GM13976 (cell line): ENCODE data around the gene COL17A1.

Experiments used
- DNase-seq: peaks from one replicate; pipeline ENCODE4 v3.0.0; 2012; ENCODE audit warnings: low spot score
- CTCF ChIP-seq: IDR thresholded peaks from 2 replicates; pipeline ENCODE4 v1.5.1; 2012; ENCODE audit warnings: borderline replicate concordance, mild to moderate bottlenecking; ENCODE audit not compliant: insufficient read depth; ENCODE audit errors: extremely low read depth, missing control alignments, control extremely low read depth
- in situ Hi-C: fragments of 300-500 bp; cut with MboI; formaldehyde crosslinking; loops from one replicate; pipeline ENCODE4 v1.12.0; 2022; ENCODE audit warnings: low sequenced_read_pairs, mixed read lengths, inconsistent platforms; ENCODE audit not compliant: unreplicated experiment

COL17A1 gene

GRCh38 chr10:104037261-104037951, 48.3 kb downstream of the COL17A1 start:
- in situ Hi-C loops = no loop called here
- no peak for TF ChIP-seq CTCF

GRCh38 chr10:104036518-104037260, 49.0 kb downstream of the COL17A1 start:
- DNase-seq = peak; percentile 10
- TF ChIP-seq CTCF = no peak
- in situ Hi-C loops = no loop called here

More at GRCh38 chr10:104037261-104037951, 48.3 kb downstream of the COL17A1 start:
- DNase-seq = peak; percentile 15

- DNase-seq = peak; percentile 19
- TF ChIP-seq CTCF = no peak
- in situ Hi-C loops = no loop called here
These were observed 49.7 kb downstream of the COL17A1 start for GRCh38 chr10:104036069-104036384.

GRCh38 chr10:104035194-104036068, 50.2 kb downstream of the COL17A1 start:
- in situ Hi-C loops = no loop called here
- peak; percentile 26 for DNase-seq
- TF ChIP-seq CTCF = no peak

GRCh38 chr10:104034401-104035193, 51.1 kb downstream of the COL17A1 start:
- TF ChIP-seq CTCF = no peak
- in situ Hi-C loops = no loop called here
- DNase-seq = peak; percentile 29

GRCh38 chr10:104033966-104034365, 51.7 kb downstream of the COL17A1 start:
- in situ Hi-C loops = no loop called here
- no peak for TF ChIP-seq CTCF
- peak; percentile 25 for DNase-seq
